ENCODE results near the gene NCAN. TPM values are rescaled to one million over a fixed set of nuclear protein-coding genes. Genes with fewer than 3 reads are reported as not detected.
"Not testable (repeated sequence)": the region's sequence is repeated elsewhere in the genome, so short reads cannot be mapped to it uniquely, and the experiment has no call there.

The NCAN gene
- total and polyA plus RNA-seq, 2 of the 4 experiments (the other 2 are of a cell fraction), result not detected

DNA sequence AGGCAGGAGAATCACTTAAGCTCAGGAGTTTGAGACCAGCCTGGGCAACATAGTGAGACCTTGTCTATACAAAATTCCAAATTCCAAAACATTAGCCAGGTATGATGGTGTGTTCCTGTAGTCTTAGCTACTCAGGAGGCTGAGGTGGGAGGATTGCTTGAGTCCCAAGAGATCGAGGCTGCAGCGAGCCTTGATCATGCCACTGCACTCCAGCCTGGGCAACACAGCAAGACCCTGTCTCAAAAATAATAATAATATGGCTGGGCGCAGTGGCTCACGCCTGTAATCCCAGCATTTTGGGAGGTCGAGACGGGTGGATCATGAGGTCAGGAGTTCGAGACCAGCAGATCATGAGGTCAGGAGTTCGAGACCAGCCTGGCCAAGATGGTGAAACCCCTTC lies 9.2 kb downstream of the NCAN start:
- H2BK20ac ChIP-seq (ENCODE audit: low read depth, low read length); H3K14ac ChIP-seq (replicated peaks; ENCODE audit: low read depth, low read length); DNase-seq; H2AFZ ChIP-seq (replicated peaks; ENCODE audit: low read length, poor library complexity); H3K27ac ChIP-seq (ENCODE audit: insufficient read depth, low read length); H2AK5ac ChIP-seq (ENCODE audit: low read depth, low read length); H3K23ac ChIP-seq (ENCODE audit: low read depth, low read length); H4K20me1 ChIP-seq (ENCODE audit: insufficient read depth, low read length); in situ Hi-C loops (cut with MboI; ENCODE audit: low sequenced_read_pairs); BruUV-seq (replicated peaks); H4K91ac ChIP-seq (ENCODE audit: insufficient read depth, low read depth, low read length); POLR2A ChIA-PET (ENCODE audit: unreplicated experiment); H3K56ac ChIP-seq (ENCODE audit: extremely low read depth, insufficient read depth, low read length); ATAC-seq (ENCODE audit: low read depth); H3K9me3 ChIP-seq (ENCODE audit: control insufficient read depth, insufficient read depth, low read length); H3K4me1 ChIP-seq (ENCODE audit: control insufficient read depth, insufficient read depth, low read length); intact Hi-C loops (cut with micrococcal nuclease); H3K4me2 ChIP-seq (ENCODE audit: low read depth, low read length); H2BK5ac ChIP-seq (ENCODE audit: low read depth, low read length, poor library complexity, severe bottlenecking); H3K79me1 ChIP-seq (ENCODE audit: low read depth in 1 of 2, low read length in 2 of 2); H3K9ac ChIP-seq (ENCODE audit: low read depth, low read length); H3K36me3 ChIP-seq (ENCODE audit: control insufficient read depth, insufficient read depth, low read length); dilution Hi-C loops (cut with HindIII; ENCODE audit: low sequenced_read_pairs, unreplicated experiment); H4K8ac ChIP-seq (ENCODE audit: low read depth in 2 of 2, low read length in 2 of 2); H2BK15ac ChIP-seq (ENCODE audit: low read depth, low read length); H2BK120ac ChIP-seq (ENCODE audit: low read depth, low read length); H3K4ac ChIP-seq (ENCODE audit: low read depth, low read length); H3K18ac ChIP-seq (ENCODE audit: low read depth, low read length); H2AK9ac ChIP-seq (replicated peaks; ENCODE audit: low read depth, low read length, poor library complexity); H4K5ac ChIP-seq (ENCODE audit: low read depth, low read length); H3K9me1 ChIP-seq (ENCODE audit: insufficient read depth, low read length); H3K4me3 ChIP-seq (ENCODE audit: insufficient read depth, low read depth, low read length): not testable (repeated sequence)
- H3K27me3 ChIP-seq (ENCODE audit: control insufficient read depth, insufficient read depth, low read length), result peaks cover 13% of the 10 kb centered on the region
- WGBS, 2 experiments (ENCODE audit: extremely low coverage in 2 of 2, insufficient read length in 1 of 2), result no CpG with 5 or more reads among the region's 8 CpGs
- CTCF ChIA-PET, result interaction anchor here (0.6 to 1.1 kb wide), 2 partner anchors 18 to 255 kb away, joined by 3 read pairs; partner anchors contain the start of gene NR2C2AP
